Measurements from ENCODE around the gene WHRN. TPM values are rescaled to one million over a fixed set of nuclear protein-coding genes. Genes with fewer than 3 reads are reported as not detected.

Gene WHRN
- total RNA-seq, 4 donors from 2014 or later, result 3.7 to 13.2 (median 6.0) TPM

DNA sequence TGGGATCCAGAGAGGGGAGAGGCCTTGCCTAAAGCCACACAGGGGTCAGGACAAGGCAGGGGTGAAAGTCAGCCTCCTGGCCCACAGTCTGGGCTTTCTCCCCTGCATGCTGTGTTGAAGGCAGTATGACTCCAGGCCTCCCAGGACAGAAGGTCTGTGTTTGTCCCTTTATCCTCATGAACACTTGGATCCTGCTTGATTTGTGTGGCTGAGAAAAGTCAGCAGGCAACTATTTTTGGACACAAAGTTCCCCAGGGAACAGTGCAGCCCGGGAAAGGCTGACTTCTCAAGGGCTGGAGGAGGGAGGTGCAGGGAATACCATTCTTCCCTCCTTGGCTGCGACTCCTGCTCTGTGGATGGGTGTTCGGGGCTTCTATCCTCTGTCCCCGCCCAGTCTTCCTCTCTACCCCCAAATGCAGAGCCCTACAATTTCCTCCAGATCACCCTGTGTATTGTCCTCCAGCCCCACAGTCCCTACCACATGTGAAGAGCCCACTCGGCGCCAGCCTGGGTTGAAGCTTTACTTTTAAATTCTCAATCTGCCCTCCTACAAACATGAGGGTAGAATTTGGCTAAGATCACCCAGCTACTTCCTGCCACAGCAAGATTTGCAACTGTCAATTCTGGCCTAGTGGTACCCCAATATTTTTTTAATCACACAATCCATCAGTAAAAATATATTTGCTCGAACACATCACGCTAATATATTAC is 121.6 kb downstream of the WHRN start:
- DNase-seq (ENCODE audit: low spot score in 2 of 2), result no peak
- Histone ChIP-seq H3K4me3 (peak overlapping the region in 3 of 4 donors; percentile 9 to 17 (median 13)), H3K4me1 (peaks cover 0 to 71% (median 50%) of the 10 kb centered on the region in 4 donors), H3K27me3 (no peaks in the 10 kb centered on the region), H3K36me3 (peaks cover 0 to 26% (median 0%) of the 10 kb centered on the region in 3 donors), H3K27ac (peak overlapping the region; percentile 55 to 93 (median 92)), H3K9me3 (no peaks in the 10 kb centered on the region)
- TF ChIP-seq, protein P1, sequence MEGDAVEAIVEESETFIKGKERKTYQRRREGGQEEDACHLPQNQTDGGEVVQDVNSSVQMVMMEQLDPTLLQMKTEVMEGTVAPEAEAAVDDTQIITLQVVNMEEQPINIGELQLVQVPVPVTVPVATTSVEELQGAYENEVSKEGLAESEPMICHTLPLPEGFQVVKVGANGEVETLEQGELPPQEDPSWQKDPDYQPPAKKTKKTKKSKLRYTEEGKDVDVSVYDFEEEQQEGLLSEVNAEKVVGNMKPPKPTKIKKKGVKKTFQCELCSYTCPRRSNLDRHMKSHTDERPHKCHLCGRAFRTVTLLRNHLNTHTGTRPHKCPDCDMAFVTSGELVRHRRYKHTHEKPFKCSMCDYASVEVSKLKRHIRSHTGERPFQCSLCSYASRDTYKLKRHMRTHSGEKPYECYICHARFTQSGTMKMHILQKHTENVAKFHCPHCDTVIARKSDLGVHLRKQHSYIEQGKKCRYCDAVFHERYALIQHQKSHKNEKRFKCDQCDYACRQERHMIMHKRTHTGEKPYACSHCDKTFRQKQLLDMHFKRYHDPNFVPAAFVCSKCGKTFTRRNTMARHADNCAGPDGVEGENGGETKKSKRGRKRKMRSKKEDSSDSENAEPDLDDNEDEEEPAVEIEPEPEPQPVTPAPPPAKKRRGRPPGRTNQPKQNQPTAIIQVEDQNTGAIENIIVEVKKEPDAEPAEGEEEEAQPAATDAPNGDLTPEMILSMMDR (IDR thresholded peaks at IDR 0.05), result no peak
- TF ChIP-seq POLR2A (IDR thresholded peaks at IDR 0.05) (peak in 1 of 2 donors; percentile 14), EP300 (IDR thresholded peaks at IDR 0.05) (peak; percentile 11 to 67)
- 48% methylated on average over 8 of the region's 8 CpGs for WGBS, 2 donors

DNA sequence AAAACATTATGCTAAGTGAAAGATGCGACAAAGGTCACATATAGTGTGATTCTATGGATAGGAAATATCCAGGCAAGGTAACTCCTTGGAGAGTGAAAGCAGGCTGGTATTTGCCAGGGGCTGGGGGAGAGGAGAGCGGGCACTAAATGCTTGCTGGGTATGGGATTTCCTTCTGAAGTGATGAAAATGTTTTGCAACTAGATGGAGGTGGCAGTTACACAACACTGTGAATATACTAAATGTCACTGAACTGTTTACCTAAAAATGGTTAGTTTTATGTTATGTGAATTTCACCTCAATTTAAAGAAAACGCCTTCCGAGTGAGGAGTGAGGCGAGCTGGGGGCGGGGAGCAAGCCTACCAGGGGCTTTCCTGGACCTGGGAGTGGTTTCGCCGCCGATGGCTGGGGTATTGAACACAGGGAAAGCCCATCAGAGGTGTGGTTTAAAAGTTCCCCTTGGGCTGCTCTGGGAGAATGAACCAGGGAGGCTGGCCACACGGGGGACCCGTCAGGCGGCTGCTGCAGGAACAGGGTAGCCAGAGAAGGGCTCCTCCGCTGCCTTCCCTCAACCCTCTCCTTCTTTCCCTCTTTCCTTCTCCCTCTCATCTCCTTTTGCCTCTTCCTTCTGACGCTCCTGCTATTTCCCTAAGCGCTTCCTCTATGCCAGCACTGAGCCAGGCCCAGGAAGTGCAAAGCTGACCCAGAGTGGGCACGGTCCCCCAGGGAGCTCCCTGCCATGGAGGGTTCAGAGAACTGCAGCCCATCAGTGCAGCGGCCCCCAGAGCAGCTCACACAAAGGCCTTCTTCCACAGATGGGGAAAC is 122.4 kb downstream of the WHRN start:
- peak overlapping the region in 3 of 4 donors; percentile 9 to 17 (median 13) for H3K4me3 ChIP-seq
- no peak for DNase-seq (ENCODE audit: low spot score in 2 of 2)

GRCh38 chr9:114378883-114379282 is 126.4 kb downstream of the WHRN start:
- Histone ChIP-seq H3K4me3 (no peak overlapping the region), H3K27ac (no peak overlapping the region), H3K9me3 (no peaks in the 10 kb centered on the region), H3K27me3 (no peaks in the 10 kb centered on the region), H3K36me3 (peaks cover 3 to 68% (median 11%) of the 10 kb centered on the region in 3 donors), H3K4me1 (peaks cover 0 to 29% (median 20%) of the 10 kb centered on the region in 4 donors)
- TF ChIP-seq POLR2A (IDR thresholded peaks at IDR 0.05) (no peak), EP300 (IDR thresholded peaks at IDR 0.05) (no peak)
- TF ChIP-seq, protein P1 (IDR thresholded peaks at IDR 0.05), result no peak
- no peak for DNase-seq (ENCODE audit: low spot score in 2 of 2)
- 87 to 97% methylated on average over 5 of the region's 5 CpGs for WGBS, 2 donors

More for the DNA sequence above, 122.4 kb downstream of the WHRN start:
- Histone ChIP-seq H3K4me1 (peaks cover 0 to 63% (median 43%) of the 10 kb centered on the region in 4 donors), H3K36me3 (peaks cover 0 to 33% (median 0%) of the 10 kb centered on the region in 3 donors), H3K9me3 (no peaks in the 10 kb centered on the region), H3K27me3 (no peaks in the 10 kb centered on the region), H3K27ac (peak overlapping the region; percentile 55 to 93 (median 92))
- WGBS, 2 donors, result 40 to 43% methylated on average over 17 of the region's 17 CpGs
- TF ChIP-seq EP300 (IDR thresholded peaks at IDR 0.05) (no peak), POLR2A (IDR thresholded peaks at IDR 0.05) (no peak)
- TF ChIP-seq, protein P1 (IDR thresholded peaks at IDR 0.05), result no peak

DNA sequence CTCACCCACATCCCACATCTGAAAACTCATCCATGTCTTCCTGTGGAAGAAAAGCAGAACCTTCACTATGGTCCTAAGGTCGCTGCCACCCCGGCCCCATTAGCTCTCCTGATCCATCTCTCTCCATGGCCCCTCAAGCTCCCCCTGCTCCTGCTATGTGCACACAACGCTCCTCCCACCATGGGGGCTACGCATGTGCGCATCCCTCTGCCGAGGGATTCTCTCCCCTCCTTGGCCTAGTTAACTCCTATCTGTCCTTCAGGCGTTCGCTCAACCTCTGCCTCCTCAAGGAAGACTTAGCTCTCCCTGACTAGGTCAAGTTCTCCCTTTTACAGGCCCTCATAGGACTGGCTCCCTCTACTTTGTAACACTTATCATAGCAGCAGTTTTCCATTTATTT is 127.3 kb downstream of the WHRN start:
- H3K4me1 ChIP-seq, result peaks cover 0 to 24% (median 14%) of the 10 kb centered on the region in 4 donors

More for the DNA sequence above, 127.3 kb downstream of the WHRN start:
- peaks cover 3 to 77% (median 11%) of the 10 kb centered on the region in 3 donors for H3K36me3 ChIP-seq
- no peak overlapping the region for H3K4me3 ChIP-seq
- TF ChIP-seq POLR2A (IDR thresholded peaks at IDR 0.05) (no peak), EP300 (IDR thresholded peaks at IDR 0.05) (no peak)
- TF ChIP-seq, protein P1 (IDR thresholded peaks at IDR 0.05), result no peak
- no peaks in the 10 kb centered on the region for H3K27me3 ChIP-seq
- H3K9me3 ChIP-seq, result no peaks in the 10 kb centered on the region
- no peak overlapping the region for H3K27ac ChIP-seq
- no peak for DNase-seq (ENCODE audit: low spot score in 2 of 2)
- WGBS, 2 donors, result 89 to 93% methylated on average over 8 of the region's 8 CpGs

Measured in tibial nerve (tissue), 4 donors.